NCI-H146 treated with DMSO at 0.1 percent for 48 hours (cell line): ENCODE data around the gene MBD3L5.
A peak's percentile ranks its signal among the peaks of the same experiment; 100 is the strongest.
"Not testable (repeated sequence)": the region's sequence is repeated elsewhere in the genome, so short reads cannot be mapped to it uniquely, and the experiment has no call there.

Experiments used
- DNase-seq: peaks from one replicate; lab custom pipeline; 2025; ENCODE audit not compliant: unreplicated experiment; lab: John Stamatoyannopoulos, UW

Gene MBD3L5

GRCh38 chr19:7051421-7051820 lies 21.0 kb downstream of the MBD3L5 start:
- not testable (repeated sequence) for DNase-seq

- DNase-seq, result not testable (repeated sequence)
These were observed 22.5 kb downstream of the MBD3L5 start for GRCh38 chr19:7052896-7053295.

GRCh38 chr19:7054635-7055368 lies 24.4 kb downstream of the MBD3L5 start:
- DNase-seq, result not testable (repeated sequence)

GRCh38 chr19:7055679-7056078 lies 25.3 kb downstream of the MBD3L5 start:
- DNase-seq, result not testable (repeated sequence)

GRCh38 chr19:7056371-7056770 lies 26.0 kb downstream of the MBD3L5 start:
- not testable (repeated sequence) for DNase-seq

GRCh38 chr19:7058576-7058975 lies 28.2 kb downstream of the MBD3L5 start, which contains the start of gene MBD3L3:
TSS of gene MBD3L3 (minus strand) at chr19:7058676. CDS start at chr19:7058605, 71 bp downstream.
- not testable (repeated sequence) for DNase-seq

- DNase-seq, result not testable (repeated sequence)
These were observed 29.6 kb downstream of the MBD3L5 start for GRCh38 chr19:7059977-7060376.

GRCh38 chr19:7063339-7063738 lies 33.0 kb downstream of the MBD3L5 start:
- no peak for DNase-seq

GRCh38 chr19:7063764-7064418 lies 33.5 kb downstream of the MBD3L5 start:
- no peak for DNase-seq

GRCh38 chr19:7067122-7067521 lies 36.7 kb downstream of the MBD3L5 start:
- DNase-seq, result not testable (repeated sequence)

- DNase-seq, result no peak
These were observed 37.3 kb downstream of the MBD3L5 start for GRCh38 chr19:7067716-7068115.

- DNase-seq, result no peak
These were observed 38.2 kb downstream of the MBD3L5 start for GRCh38 chr19:7068599-7068998.

- DNase-seq, result peak; percentile 81
These were observed 38.9 kb downstream of the MBD3L5 start, which contains the start of gene ZNF557 for GRCh38 chr19:7069042-7069903. TSS of gene ZNF557 (plus strand) at chr19:7069703. CDS start at chr19:7075075, 5,372 bp downstream.

- DNase-seq, result no peak
These were observed 39.5 kb downstream of the MBD3L5 start for GRCh38 chr19:7069904-7070226.

- no peak for DNase-seq
These were observed 42.2 kb downstream of the MBD3L5 start for GRCh38 chr19:7072541-7072940.

- DNase-seq, result no peak
These were observed 44.4 kb downstream of the MBD3L5 start for GRCh38 chr19:7074705-7075282.

- DNase-seq, result no peak
These were observed 45.8 kb downstream of the MBD3L5 start for GRCh38 chr19:7076151-7076550.

GRCh38 chr19:7078008-7078407 lies 47.6 kb downstream of the MBD3L5 start:
- no peak for DNase-seq
